NCI-H748 (cell line): Measurements from ENCODE around the gene SMARCA2.

Experiments
- DNase-seq: peaks from one replicate; lab custom pipeline; 2025; ENCODE audit not compliant: unreplicated experiment; lab: John Stamatoyannopoulos, UW

SMARCA2 gene

DNA sequence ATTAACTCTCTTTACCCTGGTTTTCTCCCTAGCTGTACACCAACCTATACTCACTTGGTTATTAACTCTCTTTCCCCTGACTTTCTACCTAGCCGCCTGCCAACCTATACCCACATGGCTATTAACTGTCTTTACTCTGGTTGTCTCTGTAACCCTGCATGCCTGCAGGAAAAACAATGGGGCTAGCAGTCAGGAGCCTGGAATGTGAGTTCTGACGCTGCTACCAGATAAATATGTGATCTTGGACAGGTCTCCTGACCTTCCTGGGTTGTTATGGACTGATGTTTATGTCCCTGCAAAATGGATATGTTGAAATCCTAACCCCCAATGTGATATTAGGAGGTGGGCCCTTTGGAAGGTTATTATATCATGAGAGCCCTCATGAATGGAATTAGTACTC lies 119.2 kb downstream of the SMARCA2 start:
- DNase-seq: no peak

DNA sequence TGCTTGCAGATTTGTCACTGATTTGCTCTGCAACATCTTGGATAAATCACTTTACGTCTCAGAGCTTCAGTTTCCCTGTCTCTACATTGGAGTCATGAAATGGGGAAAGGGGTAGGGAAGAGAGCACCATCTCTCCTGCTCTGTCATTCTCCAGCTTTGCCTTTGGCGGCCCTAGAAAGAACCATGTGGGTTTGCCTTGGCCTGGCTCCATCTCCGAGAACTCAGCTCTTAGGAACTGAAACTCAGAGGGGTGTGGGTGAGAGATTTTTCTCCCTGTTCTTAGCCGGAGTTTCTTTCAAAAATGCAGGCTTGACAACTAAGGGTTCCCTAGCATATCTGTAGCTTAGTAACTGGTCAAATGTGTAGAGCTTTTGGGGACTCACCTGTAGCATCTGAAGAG lies 123.5 kb downstream of the SMARCA2 start:
- DNase-seq: no peak

DNA sequence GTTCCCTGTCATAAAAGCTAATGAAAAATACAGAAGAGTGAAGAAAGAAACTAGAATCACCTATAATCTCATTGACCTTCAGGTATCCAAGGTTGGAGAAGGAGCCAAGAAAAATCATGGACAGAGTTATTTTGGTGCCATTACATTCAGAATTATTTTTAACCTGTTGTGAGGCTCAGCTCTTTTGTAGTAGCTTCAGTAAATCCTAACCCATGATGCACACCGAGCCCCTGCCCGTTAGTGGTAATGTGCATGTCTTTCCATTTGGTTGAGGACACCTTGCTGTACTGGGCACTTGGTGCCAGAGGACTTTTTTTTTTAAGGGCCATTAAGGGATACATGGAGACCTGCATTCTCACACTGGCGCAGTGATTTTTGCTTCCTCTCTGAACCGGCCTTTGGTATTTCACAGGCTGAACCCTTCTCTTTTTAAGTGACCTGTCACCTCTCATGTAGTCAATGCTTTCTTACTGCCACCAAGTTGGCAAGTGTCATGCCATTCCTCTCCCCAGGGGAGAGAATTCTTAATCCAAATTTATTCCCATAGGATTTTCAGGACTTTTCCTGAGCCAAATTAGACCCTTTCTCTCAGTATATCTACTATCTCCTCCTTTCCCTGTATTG lies 125.6 kb downstream of the SMARCA2 start:
- no peak for DNase-seq

DNA sequence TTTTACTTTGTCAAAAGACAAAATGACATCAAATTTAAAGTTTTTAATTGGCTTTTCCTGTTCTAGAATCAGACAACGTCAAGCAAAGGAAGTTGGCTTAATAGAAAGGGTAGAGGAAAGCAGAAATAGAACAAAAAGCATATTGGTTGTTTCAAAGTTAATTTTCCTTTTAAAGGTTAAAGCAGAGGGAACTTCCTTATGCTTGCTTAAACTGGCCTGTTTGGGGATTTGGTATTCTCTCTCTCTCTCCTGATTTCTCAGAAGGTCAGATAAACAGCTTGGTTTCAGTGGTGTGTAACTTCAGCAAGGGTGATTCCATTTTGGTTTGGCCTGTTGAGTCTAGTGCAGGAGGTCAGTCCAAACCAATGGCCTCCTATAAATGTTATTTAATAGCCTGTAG lies 127.1 kb downstream of the SMARCA2 start:
- no peak for DNase-seq

DNA sequence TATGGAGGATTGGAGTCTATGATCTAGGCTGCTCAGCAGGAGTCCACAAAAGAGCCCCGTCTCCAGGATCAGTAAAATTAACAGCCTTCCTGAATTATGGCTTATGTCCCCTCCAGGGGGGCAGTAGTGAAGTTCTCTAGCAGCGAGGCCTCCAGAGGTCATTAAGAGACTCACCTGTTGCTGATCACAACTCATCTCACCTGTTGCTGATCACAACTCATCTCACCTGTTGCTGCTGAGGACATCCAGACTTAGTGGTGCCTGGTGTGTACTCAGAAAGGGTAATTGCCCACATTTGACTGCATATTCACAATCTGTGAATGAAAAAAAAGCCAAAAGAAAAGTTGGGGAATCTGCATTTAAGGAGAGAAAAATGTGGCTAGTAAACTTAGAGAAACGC lies 129.5 kb downstream of the SMARCA2 start:
- no peak for DNase-seq

DNA sequence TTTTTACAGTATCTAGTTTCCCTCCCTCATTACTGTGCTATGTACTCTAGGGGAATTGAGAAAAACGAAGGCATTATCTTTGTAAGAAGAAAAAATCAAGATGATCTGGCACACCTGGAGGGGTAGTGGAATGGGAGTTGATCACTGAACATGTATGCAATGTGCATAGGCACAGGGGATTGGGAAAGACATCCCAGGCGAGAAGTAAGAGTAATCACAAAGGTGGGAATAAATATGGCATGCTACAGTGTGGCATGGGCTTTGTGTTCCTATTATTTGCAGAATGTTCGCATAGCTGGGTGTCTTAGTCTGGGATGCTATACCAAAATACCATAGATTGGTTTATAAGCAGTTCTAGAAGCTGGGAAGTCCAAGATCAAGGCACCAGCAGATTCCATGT lies 130.6 kb downstream of the SMARCA2 start:
- DNase-seq: no peak

DNA sequence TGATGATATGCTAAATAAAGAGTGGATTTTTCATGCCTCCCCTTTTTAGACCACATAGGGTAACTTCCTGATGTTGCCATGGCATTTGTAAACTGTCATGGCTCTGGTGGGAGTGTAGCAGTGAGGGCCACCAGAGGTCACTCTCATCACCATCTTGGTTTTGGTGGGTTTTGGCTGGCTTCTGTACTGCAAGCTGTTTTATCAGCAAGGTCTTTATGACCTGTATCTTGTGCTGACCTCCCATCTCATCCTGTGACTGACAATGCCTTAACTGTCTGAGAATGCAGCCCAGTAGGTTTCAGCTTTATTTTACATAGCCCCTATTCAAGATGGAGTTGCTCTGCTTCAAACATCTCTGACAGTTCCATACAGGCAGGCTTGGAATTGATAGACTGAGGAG lies 131.6 kb downstream of the SMARCA2 start:
- DNase-seq: peak; percentile 23

DNA sequence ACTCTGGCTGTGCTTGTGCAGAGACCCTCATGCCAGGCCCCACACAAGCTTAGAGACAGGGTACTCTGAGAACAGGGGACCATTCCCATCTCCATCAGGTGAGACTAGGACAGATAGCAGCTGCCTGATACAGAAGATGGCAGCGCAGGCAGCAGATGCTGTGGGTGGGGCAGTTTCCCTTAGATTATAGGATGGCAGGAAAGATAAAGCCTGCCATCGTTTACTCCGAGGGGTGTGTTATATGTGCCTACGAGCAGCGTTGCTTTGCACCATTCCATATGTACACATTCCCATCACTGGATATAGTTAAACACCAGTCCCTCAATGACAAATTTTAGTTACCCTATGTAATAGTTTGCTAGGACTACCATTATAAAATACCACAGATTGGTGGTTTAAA lies 135.2 kb downstream of the SMARCA2 start:
- DNase-seq: no peak

DNA sequence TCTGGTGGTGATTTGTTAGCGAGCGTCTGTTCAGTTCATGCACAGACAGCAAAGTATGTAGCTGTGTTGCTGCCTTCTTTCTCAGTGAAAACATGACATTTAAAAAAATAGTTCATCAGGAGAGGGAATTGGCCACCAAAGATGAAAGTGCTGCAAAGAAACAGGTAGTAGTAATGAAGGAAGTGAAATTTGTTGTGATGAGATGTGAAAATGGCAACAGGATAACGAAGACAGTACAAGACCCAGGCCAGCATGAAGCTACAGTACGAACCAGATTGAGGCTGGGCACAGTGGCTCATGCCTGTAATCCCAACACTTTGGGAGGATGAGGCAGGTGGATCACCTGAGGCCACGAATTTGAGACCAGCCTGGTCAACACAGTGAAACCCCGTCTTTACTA lies 136.0 kb downstream of the SMARCA2 start:
- DNase-seq: no peak

DNA sequence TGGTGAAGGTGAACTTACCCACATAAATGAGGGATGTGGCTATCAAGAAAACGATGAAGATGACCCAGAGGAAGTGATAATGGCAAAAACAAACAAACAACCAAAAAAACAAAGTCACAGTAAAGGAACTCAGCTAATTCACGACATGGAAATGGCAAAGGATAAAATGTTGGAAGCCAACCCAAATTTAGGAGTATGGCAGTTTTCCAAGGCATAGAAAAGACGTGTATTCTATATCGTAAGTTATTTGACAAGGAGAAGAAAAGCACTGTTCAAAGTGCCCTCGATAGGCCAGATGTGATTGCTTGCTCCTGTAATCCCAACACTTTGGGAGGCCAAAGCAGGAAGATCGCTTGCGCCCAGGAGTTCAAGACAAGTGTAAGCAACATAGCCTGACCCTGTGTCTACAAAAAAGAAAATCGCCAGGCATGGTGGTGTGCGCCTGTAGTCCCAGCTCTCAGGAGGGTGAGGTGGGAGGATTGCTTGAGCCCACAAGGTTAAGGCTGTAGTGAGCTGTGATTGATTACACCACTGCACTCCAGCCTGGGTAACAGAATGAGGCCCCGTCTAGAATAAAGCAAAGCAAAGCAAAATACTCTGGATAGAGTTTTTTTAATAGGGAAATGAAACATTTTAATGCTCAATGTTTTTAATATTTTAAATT lies 138.0 kb downstream of the SMARCA2 start:
- DNase-seq: no peak

DNA sequence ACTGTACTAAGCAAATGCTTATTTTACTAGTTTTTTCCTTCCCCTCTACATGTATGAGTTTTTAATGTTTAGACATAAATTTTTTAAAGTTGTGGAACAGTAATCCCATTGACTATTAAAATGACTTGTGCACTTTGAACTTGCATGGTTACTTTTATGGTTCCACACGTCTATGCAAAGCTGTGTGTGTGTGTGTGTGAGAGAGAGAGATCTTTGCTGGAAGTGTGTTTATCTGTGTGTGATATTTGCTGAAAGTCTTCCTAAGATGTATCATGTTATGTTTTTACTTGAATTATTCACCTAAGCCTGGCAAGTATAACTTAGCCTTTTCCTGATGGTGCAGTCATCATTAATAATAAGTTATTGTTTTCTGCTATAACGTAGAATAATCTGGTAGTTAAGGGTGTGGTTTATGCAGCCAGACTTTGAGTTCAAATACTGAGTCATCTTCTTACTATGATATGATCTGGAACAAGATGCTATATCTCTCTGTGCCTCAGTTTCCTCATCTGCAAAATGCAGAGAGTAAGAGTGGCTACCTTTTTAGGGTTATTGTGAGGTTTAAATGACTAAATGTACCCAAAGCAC lies 138.6 kb downstream of the SMARCA2 start:
- no peak for DNase-seq

DNA sequence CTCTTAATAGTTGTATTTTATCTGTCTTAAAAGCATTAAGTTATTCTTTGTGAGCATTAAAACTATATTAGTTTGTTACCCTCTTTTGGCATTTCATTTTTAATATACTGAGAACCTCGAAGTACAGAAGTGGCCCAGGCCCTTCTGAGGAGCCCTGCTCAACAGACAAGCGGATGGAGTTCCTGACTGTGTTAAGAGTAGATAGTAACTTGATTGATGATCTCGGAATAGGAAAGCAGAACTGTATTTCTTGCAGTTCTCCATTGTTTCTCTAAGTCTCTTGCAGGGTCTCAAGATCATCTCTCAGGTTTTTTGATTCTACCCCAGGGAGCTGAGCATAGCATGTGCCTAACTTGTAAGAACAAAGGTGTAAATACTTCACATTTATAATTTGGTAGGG lies 139.6 kb downstream of the SMARCA2 start:
- no peak for DNase-seq

DNA sequence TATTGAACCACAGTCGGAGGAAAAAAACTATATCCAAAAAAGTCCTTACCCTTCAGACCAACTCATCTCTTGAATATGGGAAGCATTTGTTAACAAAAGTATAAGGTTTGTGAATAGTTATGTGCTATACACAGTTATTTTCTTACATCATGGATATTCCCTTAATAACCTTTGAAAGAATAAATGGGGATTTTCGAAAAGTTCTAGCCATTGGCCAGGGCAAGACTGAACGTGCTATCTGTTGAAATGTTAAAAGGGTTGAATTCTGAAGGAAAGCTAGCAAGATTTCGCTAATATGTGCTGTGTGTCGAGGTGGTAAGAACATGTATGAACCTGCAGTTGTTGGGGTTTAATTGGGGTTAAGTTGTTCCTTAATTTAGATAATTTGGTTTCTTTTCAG lies 140.8 kb downstream of the SMARCA2 start:
- DNase-seq: no peak

DNA sequence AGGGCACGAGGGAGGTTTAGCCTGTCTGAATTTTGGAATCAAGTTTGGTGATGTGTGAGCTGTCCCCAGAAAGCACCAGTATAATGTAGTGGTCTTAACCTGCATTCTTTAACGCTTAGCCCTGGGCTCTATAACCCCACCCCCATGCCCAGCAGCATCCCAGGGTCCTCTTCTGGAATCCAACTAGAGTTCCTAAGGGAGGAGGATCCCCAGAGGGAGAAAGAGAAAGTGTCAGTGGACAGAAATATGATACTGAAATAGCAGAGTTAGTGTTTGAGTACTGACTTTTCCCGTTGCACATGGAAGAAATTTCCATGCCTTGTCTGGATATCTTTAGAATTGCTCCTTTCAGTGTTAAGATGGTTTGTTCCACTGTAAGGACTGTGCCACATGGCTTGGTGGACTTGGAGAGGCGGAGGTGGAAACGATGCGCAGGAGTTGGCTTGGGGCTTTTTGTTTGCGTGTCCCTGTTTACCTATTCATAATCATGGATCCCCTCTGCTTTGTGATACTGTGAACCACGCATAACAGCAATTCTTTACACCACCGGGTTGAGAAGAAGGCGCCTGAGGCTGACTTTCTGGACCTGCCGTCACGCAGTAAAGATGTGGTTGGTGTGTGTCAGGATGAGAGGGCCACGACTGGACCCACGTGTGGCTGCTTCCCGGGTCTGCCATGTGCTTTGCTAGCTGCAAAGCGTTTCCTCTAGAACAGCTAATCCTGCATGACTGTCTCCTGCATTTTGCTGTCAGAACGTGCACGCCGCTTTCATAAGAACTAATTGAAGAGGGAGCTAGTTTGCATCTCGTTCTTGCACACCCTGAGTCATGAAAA lies 142.3 kb downstream of the SMARCA2 start:
- DNase-seq: peak; percentile 66

DNA sequence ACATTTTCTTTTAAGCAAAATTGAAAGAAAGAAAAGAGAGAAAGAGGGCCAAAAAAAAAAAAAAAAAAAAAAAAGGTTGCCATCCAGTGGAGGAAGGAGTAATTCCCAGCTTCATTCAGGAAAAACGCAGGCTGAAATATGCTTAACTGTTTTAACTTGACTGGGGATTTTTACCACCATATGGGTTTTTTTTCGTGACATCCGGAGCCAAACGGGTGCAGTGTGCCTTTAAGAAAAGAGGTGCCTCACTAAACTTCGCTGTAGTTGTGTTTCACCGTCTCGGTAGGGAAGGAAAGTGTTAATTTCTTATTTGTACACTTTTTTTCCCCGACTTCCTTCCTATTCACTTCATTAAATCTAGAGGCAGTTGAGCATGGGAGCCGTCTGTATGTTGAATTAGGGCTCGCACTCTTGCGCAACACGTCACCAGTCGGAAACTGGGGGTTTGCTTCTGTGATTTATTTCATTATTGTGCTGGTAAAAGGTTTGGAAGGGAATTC lies 143.0 kb downstream of the SMARCA2 start:
- peak; percentile 49 for DNase-seq

DNA sequence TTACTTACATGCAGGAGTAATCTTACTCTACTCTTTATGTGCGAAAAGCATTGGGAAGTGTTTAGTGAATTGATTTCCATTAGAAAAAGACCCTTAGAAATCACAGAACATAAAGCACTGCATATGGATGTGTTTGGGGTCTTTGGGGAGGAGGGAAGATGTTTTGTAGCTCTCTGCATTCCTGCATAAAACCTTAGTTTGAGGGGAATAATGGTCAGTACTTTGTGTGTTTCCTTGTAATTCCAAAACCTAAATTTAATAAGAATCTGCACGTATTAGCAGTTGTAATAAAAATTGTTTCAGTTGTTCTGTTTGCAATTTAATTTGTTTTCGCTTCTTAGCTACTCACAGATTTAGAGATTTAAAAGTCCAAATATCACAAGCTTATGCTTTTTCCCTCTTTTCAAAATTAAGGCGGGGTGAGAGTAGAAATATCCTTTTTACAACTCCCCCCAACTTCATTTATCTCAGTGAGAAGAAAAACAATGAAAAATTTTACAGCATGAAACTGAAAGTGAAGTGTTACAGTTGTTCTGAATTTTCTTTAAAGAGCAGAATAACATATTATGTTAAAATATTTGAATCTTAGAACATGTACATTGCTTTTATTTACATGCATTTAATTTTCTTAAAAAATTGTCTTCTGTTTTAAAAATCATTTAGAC lies 143.8 kb downstream of the SMARCA2 start:
- no peak for DNase-seq

DNA sequence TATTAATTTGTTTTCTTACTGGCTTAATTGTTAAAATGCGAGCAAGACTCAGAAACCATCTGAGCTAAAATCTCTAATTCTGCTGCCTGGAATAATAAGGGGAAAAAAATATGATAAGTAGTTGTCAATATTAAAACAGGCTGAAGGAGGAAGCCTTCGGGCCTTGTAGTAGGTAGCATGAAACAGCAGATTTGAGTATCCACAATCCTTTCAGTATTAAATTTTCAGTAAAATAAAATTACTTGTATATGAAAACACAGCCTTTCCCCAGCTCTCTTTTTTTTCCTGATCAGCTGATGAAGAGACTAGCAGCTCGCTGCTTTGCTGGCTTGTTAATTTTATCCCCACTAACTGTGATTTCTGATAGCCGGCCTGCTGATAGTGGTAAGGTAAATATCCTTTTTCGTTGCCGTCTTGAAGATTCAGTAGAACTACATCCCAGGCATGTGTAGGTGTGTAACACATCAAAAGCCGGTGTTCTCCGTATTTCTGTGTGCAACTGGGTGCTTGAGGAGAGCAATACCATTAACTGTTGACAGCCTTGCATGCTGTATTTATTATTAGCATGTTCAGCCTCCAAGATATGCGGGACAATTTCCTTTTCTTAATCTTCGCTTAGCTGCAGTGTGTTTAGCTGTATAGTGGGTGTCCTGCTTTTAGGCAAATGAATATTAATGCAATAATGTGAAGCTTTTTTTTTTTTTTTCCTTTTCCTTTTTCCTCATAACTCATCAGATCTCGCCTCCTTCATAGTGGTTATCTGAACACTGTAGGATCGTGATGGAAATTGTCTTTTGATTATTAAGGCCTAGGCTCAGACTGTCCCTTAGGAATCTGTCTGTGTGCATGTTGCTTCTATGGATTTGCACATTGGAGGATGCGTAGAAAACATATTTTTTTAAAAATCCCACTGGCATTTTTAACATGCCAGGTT lies 144.6 kb downstream of the SMARCA2 start:
- DNase-seq: peak; percentile 18

DNA sequence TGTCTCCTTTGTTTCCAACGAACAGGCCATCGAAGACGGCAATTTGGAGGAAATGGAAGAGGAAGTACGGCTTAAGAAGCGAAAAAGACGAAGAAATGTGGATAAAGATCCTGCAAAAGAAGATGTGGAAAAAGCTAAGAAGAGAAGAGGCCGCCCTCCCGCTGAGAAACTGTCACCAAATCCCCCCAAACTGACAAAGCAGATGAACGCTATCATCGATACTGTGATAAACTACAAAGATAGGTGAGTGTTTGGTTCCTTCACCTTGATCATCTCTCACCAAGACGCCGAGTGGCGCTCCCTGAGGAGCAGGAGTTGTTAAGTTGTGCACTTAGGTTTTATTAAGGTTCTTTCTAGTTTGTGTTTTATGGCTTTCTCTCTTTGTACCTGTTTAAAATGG lies 146.5 kb downstream of the SMARCA2 start:
- DNase-seq: no peak

DNA sequence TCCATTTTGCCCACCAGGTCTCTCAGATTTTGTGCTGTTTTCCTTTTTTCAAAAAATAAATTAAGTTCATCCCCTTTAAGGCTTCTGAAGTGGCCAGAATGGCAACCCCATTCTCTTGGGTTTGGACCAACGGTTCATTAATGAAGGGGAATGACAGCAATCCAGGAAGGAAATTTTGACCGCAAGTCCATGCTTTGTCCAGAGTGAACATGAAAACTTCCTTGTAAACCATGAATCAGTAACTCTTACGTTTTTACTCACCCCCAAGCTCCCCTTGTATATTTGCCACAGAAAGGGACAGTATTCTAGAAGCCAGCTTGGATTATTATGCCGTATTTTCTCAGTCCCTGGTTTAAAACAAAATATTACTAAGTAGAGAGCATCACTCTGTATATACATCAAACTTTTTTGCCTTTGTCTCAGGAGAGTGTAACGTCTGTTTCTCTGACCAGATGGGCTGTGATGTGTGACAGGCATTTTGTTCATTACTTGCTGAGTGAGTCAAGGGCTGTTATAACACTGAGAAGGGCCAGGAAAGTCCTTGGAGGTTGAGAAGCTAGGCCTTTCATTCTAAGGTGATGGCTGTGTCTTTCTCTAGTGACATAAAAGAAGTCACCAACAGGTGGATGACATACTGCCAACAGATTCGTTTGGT lies 148.2 kb downstream of the SMARCA2 start:
- no peak for DNase-seq

DNA sequence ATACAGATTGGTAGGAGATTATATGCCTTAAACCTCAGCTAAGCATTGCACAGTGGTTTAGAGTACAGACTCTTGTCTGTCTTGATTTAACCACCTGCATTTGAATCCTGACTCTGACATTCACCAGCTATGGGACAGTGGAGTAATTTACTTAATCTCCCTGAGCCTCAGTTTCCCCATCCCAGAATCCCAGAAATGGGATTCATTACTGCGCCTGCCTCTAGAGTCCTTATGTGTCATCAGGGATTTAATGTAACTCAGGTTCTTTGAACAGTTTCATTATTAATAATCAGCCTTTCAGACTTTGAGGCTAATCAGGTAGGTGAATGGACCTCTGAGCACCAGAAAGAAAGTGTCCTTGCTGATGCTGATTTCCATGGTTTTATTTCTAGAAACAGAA lies 149.1 kb downstream of the SMARCA2 start:
- DNase-seq: no peak
